HUDEP-2 (cell line): ENCODE measurements around the gene UTS2.

ENCODE experiments used
- DNase-seq, 76 experiments: peaks; one replicate each; lab custom pipeline; 2025; ENCODE audit not compliant: unreplicated experiment in 76 of 76; lab: John Stamatoyannopoulos, UW

UTS2 gene

GRCh38 chr1:7813677-7814373, 39.0 kb downstream of the UTS2 start:
- no peak for DNase-seq

- no peak for DNase-seq
Measured at GRCh38 chr1:7811476-7811875, 41.4 kb downstream of the UTS2 start.

- peak in 2 of 76 experiments; percentile 7 to 17 for DNase-seq
Measured at GRCh38 chr1:7810395-7810794, 42.5 kb downstream of the UTS2 start.

- DNase-seq: no peak
Measured at GRCh38 chr1:7809742-7810141, 43.1 kb downstream of the UTS2 start.

GRCh38 chr1:7808253-7808844, 44.5 kb downstream of the UTS2 start:
- DNase-seq: peak in 5 of 76 experiments; percentile 9 to 35 (median 16)

- DNase-seq: no peak
Measured at GRCh38 chr1:7805460-7805859, 47.4 kb downstream of the UTS2 start.
